HepG2 (cell line): ENCODE data around the gene GALP. TPM values are rescaled to one million over a fixed set of nuclear protein-coding genes. Genes with fewer than 3 reads are reported as not detected.

Source experiments
- ATF7-NPFF ChIP-seq: sonication (generic); formaldehyde crosslinking; IDR thresholded peaks from 2 replicates; pipeline ENCODE4 v1.8.1; 2023; ENCODE audit warnings: mild to moderate bottlenecking, low read depth, missing genetic modification reagents, moderate library complexity
- CCAR2 ChIP-seq: fragments of 200-400 bp; formaldehyde crosslinking; optimal IDR thresholded peaks from 2 replicates; pipeline ENCODE3; 2018; ENCODE audit warnings: low read depth, mild to moderate bottlenecking, low read length, moderate library complexity
- CENPT ChIP-seq: sonication (generic); formaldehyde crosslinking; IDR thresholded peaks from 2 replicates; pipeline ENCODE4 v1.8.0; 2022; ENCODE audit warnings: low read depth, mild to moderate bottlenecking, moderate library complexity, missing genetic modification reagents
- FOXC1 ChIP-seq: sonication (generic); formaldehyde crosslinking; IDR thresholded peaks from 2 replicates; pipeline ENCODE4 v1.8.0; 2022; ENCODE audit warnings: mild to moderate bottlenecking, missing genetic modification reagents, borderline replicate concordance
- IKZF1 ChIP-seq: fragments of 450-650 bp; IDR thresholded peaks from 2 replicates; pipeline ENCODE4 v1.7.1; 2016
- ISL2 ChIP-seq: sonication (generic); formaldehyde crosslinking; IDR thresholded peaks from 2 replicates; pipeline ENCODE4 v1.5.0; 2020; ENCODE audit warnings: missing genetic modification reagents
- ISX ChIP-seq: sonication (generic); formaldehyde crosslinking; conservative IDR thresholded peaks from 2 replicates; pipeline ENCODE4 v1.5.0; 2020; ENCODE audit warnings: missing genetic modification reagents
- LCORL ChIP-seq, 2 experiments: fragments of 450-650 bp in 1 of 2; sonication (generic) in 1 of 2; formaldehyde crosslinking in 1 of 2; IDR thresholded peaks; 2 replicates each; pipeline versions ENCODE4 v1.5.0 to v1.6.1; 2017 to 2020; ENCODE audit warnings: antibody characterized with exemption in 1 of 2, missing genetic modification reagents in 1 of 2
- NCOA2 ChIP-seq: sonication (generic); formaldehyde crosslinking; IDR thresholded peaks from 2 replicates; pipeline ENCODE4 v1.8.0; 2022; ENCODE audit warnings: inconsistent platforms
- PRPF4 ChIP-seq: fragments of 200-400 bp; formaldehyde crosslinking; IDR thresholded peaks from 2 replicates; pipeline ENCODE4 v1.6.1; 2016; ENCODE audit warnings: low read length, low read depth; ENCODE audit not compliant: poor library complexity, severe bottlenecking
- SRSF1 ChIP-seq: fragments of 200-400 bp; formaldehyde crosslinking; optimal IDR thresholded peaks from 2 replicates; pipeline ENCODE3; 2017; ENCODE audit warnings: mild to moderate bottlenecking, low read depth, low read length, moderate library complexity
- ZFP90 ChIP-seq: sonication (generic); formaldehyde crosslinking; IDR thresholded peaks from 2 replicates; pipeline ENCODE4 v1.8.0; 2022; ENCODE audit warnings: missing genetic modification reagents, mild to moderate bottlenecking, inconsistent platforms, borderline replicate concordance
- ZNF205 ChIP-seq: IDR thresholded peaks from 2 replicates; pipeline ENCODE4 v1.6.1; 2018; ENCODE audit warnings: missing biosample characterization, missing genetic modification reagents
- ZNF317 ChIP-seq: sonication (generic); formaldehyde crosslinking; IDR thresholded peaks from 2 replicates; pipeline ENCODE4 v1.5.0; 2020; ENCODE audit warnings: mild to moderate bottlenecking, missing genetic modification reagents
- ZNF614 ChIP-seq: IDR thresholded peaks from 2 replicates; pipeline ENCODE4 v1.6.1; 2018; ENCODE audit warnings: missing biosample characterization, missing genetic modification reagents, inconsistent platforms, borderline replicate concordance
- ZNF713 ChIP-seq: sonication (generic); formaldehyde crosslinking; IDR thresholded peaks from 2 replicates; pipeline ENCODE4 v1.4.0; 2020; ENCODE audit warnings: mild to moderate bottlenecking, missing genetic modification reagents
- ZNF720 ChIP-seq: sonication (generic); formaldehyde crosslinking; IDR thresholded peaks from 2 replicates; pipeline ENCODE4 v1.4.0; 2020; ENCODE audit warnings: missing genetic modification reagents
- ZNF788 ChIP-seq: sonication (generic); formaldehyde crosslinking; IDR thresholded peaks from 2 replicates; pipeline ENCODE4 v1.5.0; 2020; ENCODE audit warnings: mild to moderate bottlenecking, missing genetic modification reagents, borderline replicate concordance
- polyA plus RNA-seq, 8 experiments: library from polyadenylated mRNA; depleted of rRNA in 3 of 8; stranded (reverse) in 7 of 8; unstranded in 1 of 8; fragments of >200 nt; fragmentation: Illumina TruSeq in 4 of 8; extraction: Trizol in 4 of 8; gene quantifications; 2 replicates each; pipeline versions ENCODE4 v1.2.1 to v1.2.3, GENCODE V29; 2011 to 2016; ENCODE audit warnings: low read depth in 4 of 8, missing spikeins in 1 of 8, mixed read lengths in 1 of 8; ENCODE audit not compliant: insufficient read depth in 1 of 8
- total RNA-seq, 5 experiments: library from RNA; depleted of rRNA; stranded (reverse); fragments of >200 nt; fragmentation: Illumina TruSeq; extraction: Trizol; gene quantifications; 2 replicates each; pipeline ENCODE4 v1.2.3, GENCODE V29; 2016; ENCODE audit warnings: low read depth in 1 of 5
- TF ChIP-seq, protein P1 (sequence below), 2 experiments: fragments of 450-650 bp in 1 of 2; sonication (generic) in 1 of 2; formaldehyde crosslinking; IDR thresholded peaks; 2 replicates each; pipeline versions ENCODE4 v1.5.0 to v1.8.0; 2020 to 2022; ENCODE audit warnings: mild to moderate bottlenecking in 1 of 2, missing genetic modification reagents in 1 of 2
- TF ChIP-seq, protein P2 (sequence below): sonication (generic); formaldehyde crosslinking; IDR thresholded peaks from 2 replicates; pipeline ENCODE4 v1.8.1; 2023; ENCODE audit warnings: missing genetic modification reagents, mild to moderate bottlenecking, borderline replicate concordance
- TF ChIP-seq, protein P3 (sequence below): sonication (generic); formaldehyde crosslinking; IDR thresholded peaks from 2 replicates; pipeline ENCODE4 v1.5.0; 2020; ENCODE audit warnings: mild to moderate bottlenecking, missing genetic modification reagents
- TF ChIP-seq, protein P4 (sequence below): sonication (generic); formaldehyde crosslinking; IDR thresholded peaks from 2 replicates; pipeline ENCODE4 v1.8.0; 2022; ENCODE audit warnings: mild to moderate bottlenecking, missing genetic modification reagents, borderline replicate concordance

The GALP gene
- total and polyA plus RNA-seq, 2 of the 13 experiments (the other 11 are each of a cell fraction or from before 2014, with no cell fraction given) = not detected

DNA sequence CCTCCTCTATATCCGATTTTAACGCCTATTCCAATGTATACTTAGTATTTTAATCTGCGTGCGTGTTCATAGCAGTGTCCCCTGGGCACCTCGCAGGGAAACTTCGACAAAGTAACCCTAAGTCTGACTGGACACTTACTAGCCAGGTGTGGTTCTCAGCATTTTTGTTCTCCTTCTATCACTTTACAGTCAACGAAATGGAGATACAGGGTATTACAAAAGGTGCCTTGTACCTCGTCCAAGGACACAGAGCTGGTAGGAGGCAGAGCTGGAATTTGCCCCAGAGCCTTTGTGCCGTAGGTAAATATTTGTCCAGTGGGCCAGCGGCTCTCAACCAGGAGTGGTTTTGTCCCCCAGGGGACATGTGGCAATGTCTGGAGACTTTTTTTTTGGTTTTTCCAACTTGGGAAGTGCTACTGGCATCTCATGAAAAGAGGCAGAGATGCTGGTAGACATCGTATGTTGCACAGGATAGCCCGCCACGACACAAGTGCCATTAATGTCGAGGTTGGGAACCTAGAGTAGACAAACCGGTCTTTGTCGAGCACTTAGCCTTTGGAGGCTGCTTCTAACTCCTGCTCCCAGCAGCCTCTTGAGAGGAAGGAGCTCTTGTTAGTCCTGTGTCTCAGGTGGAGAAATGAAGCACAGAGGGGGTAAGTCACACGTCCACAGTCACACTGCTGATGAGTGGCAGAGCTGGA, 33.6 kb upstream of the GALP start (continued):
- TF ChIP-seq, protein P1, sequence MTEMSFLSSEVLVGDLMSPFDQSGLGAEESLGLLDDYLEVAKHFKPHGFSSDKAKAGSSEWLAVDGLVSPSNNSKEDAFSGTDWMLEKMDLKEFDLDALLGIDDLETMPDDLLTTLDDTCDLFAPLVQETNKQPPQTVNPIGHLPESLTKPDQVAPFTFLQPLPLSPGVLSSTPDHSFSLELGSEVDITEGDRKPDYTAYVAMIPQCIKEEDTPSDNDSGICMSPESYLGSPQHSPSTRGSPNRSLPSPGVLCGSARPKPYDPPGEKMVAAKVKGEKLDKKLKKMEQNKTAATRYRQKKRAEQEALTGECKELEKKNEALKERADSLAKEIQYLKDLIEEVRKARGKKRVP (CRISPR knock-in tag; IDR thresholded peaks at IDR 0.05) = peak in 1 of 2 experiments; percentile 78; a peak in 1 of 4 replicates
- TF ChIP-seq, protein P2, sequence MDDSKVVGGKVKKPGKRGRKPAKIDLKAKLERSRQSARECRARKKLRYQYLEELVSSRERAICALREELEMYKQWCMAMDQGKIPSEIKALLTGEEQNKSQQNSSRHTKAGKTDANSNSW (CRISPR knock-in tag) = no peak
- TF ChIP-seq LCORL (IDR thresholded peaks at IDR 0.05) (no peak), LCORL (CRISPR knock-in tag; IDR thresholded peaks at IDR 0.05) (peak; percentile 81), ZNF788 (CRISPR knock-in tag) (peak; percentile 54; the same call in 1 of the 2 replicates), ZNF317 (0 out of 2 replicates have a peak, but pooled peaks have one; percentile 35), FOXC1 (no peak), ISL2 (peak; percentile 86), CENPT (CRISPR knock-in tag) (no peak), NCOA2 (CRISPR knock-in tag) (peak; percentile 94), IKZF1 (no peak), ZNF713 (0 out of 2 replicates have a peak, but pooled peaks have one; percentile 66), CCAR2 (no peak), ZNF205 (CRISPR knock-in tag) (peak; percentile 72; the same call in 1 of the 2 replicates), PRPF4 (no peak), SRSF1 (no peak), ISX (CRISPR knock-in tag) (no peak), ZFP90 (CRISPR knock-in tag) (no peak), ZNF720 (CRISPR knock-in tag) (no peak), ZNF614 (CRISPR knock-in tag) (peak; percentile 95), ATF7-NPFF (CRISPR knock-in tag) (no peak)
- TF ChIP-seq, protein P3, sequence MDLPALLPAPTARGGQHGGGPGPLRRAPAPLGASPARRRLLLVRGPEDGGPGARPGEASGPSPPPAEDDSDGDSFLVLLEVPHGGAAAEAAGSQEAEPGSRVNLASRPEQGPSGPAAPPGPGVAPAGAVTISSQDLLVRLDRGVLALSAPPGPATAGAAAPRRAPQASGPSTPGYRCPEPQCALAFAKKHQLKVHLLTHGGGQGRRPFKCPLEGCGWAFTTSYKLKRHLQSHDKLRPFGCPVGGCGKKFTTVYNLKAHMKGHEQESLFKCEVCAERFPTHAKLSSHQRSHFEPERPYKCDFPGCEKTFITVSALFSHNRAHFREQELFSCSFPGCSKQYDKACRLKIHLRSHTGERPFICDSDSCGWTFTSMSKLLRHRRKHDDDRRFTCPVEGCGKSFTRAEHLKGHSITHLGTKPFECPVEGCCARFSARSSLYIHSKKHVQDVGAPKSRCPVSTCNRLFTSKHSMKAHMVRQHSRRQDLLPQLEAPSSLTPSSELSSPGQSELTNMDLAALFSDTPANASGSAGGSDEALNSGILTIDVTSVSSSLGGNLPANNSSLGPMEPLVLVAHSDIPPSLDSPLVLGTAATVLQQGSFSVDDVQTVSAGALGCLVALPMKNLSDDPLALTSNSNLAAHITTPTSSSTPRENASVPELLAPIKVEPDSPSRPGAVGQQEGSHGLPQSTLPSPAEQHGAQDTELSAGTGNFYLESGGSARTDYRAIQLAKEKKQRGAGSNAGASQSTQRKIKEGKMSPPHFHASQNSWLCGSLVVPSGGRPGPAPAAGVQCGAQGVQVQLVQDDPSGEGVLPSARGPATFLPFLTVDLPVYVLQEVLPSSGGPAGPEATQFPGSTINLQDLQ (CRISPR knock-in tag) = peak; percentile 51; the same call in 1 of the 2 replicates
- TF ChIP-seq, protein P4, sequence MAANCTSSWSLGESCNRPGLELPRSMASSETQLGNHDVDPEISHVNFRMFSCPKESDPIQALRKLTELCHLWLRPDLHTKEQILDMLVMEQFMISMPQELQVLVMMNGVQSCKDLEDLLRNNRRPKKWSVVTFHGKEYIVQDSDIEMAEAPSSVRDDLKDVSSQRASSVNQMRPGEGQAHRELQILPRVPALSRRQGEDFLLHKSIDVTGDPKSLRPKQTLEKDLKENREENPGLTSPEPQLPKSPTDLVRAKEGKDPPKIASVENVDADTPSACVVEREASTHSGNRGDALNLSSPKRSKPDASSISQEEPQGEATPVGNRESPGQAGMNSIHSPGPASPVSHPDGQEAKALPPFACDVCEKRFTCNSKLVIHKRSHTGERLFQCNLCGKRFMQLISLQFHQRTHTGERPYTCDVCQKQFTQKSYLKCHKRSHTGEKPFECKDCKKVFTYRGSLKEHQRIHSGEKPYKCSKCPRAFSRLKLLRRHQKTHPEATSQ (CRISPR knock-in tag) = no peak
